Astrocyte of the cerebellum (primary cell): ENCODE results near the gene SLC27A1.

Experiments
- DNase-seq: peaks from one replicate; pipeline ENCODE4 v3.0.0-alpha.2; 2011; ENCODE audit warnings: low read depth
- H3K4me3 ChIP-seq: 2 replicates; pipeline ENCODE4 v1.5.1; 2011; ENCODE audit warnings: mild to moderate bottlenecking, low read depth, low read length, moderate library complexity
- CTCF ChIP-seq: IDR thresholded peaks from 2 replicates; pipeline ENCODE4 v1.5.1; 2012; ENCODE audit warnings: low read length, low read depth, moderate library complexity, mild to moderate bottlenecking; ENCODE audit errors: missing control alignments
- in situ Hi-C: cut with HindIII; loops from 2 replicates; pipeline ENCODE4 v1.10.0; 2017; ENCODE audit warnings: low sequenced_read_pairs

SLC27A1 gene

GRCh38 chr19:17481986-17482385 lies 11.7 kb downstream of the SLC27A1 start:
- no peak for TF ChIP-seq CTCF
- in situ Hi-C loops, result no loop called here
- no peak for DNase-seq
- H3K4me3 ChIP-seq, result no peak overlapping the region

GRCh38 chr19:17482877-17483604 lies 12.7 kb downstream of the SLC27A1 start:
- no peak for DNase-seq
- no peak overlapping the region for H3K4me3 ChIP-seq
- in situ Hi-C loops, result no loop called here
- TF ChIP-seq CTCF, result no peak

GRCh38 chr19:17483605-17484002 lies 13.3 kb downstream of the SLC27A1 start:
- no peak for DNase-seq
- in situ Hi-C loops, result no loop called here
- TF ChIP-seq CTCF, result no peak
- no peak overlapping the region for H3K4me3 ChIP-seq

GRCh38 chr19:17484520-17485185 lies 14.3 kb downstream of the SLC27A1 start:
- H3K4me3 ChIP-seq, result no peak overlapping the region
- in situ Hi-C loops, result no loop called here
- no peak for TF ChIP-seq CTCF
- DNase-seq, result no peak

GRCh38 chr19:17486545-17487240 lies 16.4 kb downstream of the SLC27A1 start:
- H3K4me3 ChIP-seq, result no peak overlapping the region
- TF ChIP-seq CTCF, result no peak
- in situ Hi-C loops, result no loop called here
- DNase-seq, result no peak

GRCh38 chr19:17487284-17488121 lies 17.2 kb downstream of the SLC27A1 start:
- in situ Hi-C loops, result no loop called here
- TF ChIP-seq CTCF, result no peak
- DNase-seq, result no peak
- H3K4me3 ChIP-seq, result no peak overlapping the region
